GM12892 (cell line): ENCODE results near the gene FPGS.

Experiments
- POLR2A ChIP-seq: IDR thresholded peaks from 2 replicates; pipeline ENCODE4 v1.6.1; 2011; ENCODE audit warnings: low read depth, low read length, control low read depth
- POLR2AphosphoS5 ChIP-seq: IDR thresholded peaks from 2 replicates; pipeline ENCODE4 v1.6.1; 2011; ENCODE audit warnings: low read depth, low read length, control low read depth

- no peak for TF ChIP-seq POLR2A
- TF ChIP-seq POLR2AphosphoS5, result 0 out of 2 replicates have a peak, but pooled peaks have one; percentile 14
Observed at GRCh38 chr9:127778280-127779135, 24.2 kb upstream of the FPGS start, which contains the start of gene SH2D3C.
